GM04504 (cell line): Measurements from ENCODE around the gene TRPV4.
"Not testable (repeated sequence)": the region's sequence is repeated elsewhere in the genome, so short reads cannot be mapped to it uniquely, and the experiment has no call there.

ENCODE experiments used
- DNase-seq: peaks from one replicate; pipeline ENCODE4 v3.0.0-alpha.2; 2012; ENCODE audit warnings: low read depth

TRPV4 gene

DNA sequence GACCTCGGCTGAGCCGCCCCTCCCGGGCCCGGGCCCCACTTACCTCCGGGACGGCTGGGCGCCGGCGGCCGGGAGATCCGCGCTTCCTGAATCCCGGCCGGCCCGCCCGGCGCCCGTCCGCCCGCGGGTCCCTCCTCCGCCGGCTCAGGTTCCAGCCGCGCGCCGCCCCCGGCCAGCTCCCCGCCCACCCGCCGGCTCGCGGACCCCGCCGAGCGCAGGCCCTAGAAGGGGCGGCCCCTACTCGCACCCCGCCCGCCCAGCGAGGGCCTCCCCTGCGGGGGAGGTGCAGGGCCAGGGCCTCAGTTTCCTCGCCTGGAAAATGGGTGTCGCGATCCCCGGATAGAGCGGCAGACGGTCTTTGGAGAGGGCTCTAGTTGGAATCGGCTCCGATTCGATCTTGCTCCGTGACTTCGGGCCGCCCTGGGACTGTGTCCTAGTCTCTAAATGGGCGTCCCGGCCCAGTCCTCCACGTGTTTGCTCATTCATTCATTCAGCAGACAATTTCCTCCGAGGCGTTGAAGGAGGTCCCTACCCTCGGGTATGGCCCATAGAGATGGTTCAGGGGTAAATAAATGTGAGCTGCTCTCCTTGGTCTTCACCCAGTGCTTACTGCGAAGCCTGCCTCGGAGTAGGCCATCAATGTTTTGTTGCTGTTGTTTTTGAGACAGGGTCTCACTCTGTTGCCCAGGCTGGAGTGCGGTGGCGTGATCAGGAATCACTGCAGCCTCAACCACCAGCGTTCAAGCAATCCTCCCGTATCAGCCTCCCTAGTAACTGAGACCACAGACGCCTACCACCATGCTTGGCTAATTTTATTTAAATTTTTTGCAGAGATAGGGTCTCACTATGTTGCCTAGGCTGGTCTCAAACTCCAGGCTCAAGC is at the start of gene TRPV4:
TRPV4 (minus strand) TSS at position 92 of the 883 bp plus-strand sequence. CDS start 18,602 bp downstream, outside the sequence.
- no peak for DNase-seq

DNA sequence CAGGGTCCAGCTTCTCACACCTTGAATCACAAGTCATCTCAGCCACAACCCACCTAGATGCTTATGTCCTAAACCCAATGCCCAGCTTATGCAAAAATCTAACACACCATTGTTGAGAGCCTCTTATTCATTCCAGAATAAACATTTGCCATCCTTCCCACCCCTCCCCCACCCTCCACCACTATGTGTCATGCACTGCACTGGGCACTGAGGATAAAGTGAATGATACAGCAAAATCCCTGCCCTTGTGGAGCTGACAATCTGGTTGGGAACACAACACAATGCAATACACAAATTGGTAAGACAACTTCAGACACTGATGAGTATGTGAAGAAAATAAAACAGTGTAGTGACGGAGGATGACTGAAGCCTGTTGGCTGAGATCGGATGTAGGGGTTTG is 48.6 kb upstream of the TRPV4 start:
- no peak for DNase-seq

DNA sequence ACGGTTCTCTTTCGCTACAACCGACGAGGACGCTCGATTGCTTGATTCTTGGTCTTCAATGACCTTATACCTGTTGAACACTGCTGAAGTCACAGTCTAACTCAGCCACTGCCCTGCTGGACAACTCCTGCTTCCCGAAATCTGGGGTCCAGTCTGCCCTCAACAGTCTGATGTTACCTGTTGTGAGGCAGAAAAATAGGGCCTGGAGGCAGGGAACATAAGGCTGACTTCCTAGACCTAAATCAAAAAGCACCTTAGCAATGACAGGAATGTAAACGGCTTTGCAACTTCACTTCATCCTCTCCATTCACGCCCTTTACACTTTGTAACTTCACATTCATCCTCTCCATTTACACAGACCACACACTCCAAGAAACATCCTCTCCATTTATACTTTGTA is 47.7 kb upstream of the TRPV4 start:
- no peak for DNase-seq

DNA sequence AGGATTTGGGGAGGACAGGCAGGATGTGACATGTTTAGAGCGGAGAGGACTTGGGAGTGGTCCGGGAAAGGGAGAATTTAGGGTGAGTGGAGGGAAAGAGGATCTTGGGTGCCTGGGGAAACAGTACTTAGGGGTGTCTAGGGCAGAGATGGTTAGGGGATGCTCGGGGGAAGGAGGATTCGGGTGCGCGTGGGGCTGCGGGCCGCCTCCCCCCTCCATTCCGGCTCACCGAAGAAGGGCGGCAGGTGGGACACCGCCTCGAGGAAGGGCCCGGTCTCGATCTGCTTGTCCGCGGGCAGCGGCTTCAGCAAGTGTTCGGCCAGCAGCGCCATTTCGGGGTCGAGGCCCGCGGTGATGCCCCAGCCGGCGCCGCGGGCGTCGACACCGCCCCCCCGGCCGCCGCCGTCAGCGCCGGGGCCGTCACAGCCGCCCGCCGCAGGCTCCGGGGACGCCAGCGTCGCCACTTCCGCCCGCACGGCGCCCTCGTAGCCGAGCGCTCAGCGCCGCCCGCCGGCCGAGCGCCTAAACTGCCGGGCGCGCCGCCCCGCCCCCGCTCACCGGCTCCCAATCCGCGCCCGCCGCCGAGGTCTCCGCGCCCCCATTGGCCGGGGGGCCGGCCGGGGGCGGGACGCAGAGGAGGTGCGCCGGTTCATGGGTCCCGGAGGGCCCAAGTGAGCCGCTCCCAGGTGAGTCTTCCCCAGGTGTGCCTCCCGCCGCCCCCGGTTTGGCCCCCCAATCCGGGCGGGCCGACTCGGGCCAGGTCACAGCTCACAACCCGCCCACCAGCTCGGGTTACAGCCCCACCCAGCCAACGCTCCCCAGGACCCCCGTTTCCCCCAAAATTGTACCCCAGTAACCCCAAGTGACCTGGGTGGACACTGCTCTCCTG is 47.1 kb upstream of the TRPV4 start, which contains the start of gene GLTP:
GLTP (minus strand) TSS at position 499 of the 889 bp plus-strand sequence; CDS start at position 332, 167 bp downstream.
- DNase-seq, result peak; percentile 54

DNA sequence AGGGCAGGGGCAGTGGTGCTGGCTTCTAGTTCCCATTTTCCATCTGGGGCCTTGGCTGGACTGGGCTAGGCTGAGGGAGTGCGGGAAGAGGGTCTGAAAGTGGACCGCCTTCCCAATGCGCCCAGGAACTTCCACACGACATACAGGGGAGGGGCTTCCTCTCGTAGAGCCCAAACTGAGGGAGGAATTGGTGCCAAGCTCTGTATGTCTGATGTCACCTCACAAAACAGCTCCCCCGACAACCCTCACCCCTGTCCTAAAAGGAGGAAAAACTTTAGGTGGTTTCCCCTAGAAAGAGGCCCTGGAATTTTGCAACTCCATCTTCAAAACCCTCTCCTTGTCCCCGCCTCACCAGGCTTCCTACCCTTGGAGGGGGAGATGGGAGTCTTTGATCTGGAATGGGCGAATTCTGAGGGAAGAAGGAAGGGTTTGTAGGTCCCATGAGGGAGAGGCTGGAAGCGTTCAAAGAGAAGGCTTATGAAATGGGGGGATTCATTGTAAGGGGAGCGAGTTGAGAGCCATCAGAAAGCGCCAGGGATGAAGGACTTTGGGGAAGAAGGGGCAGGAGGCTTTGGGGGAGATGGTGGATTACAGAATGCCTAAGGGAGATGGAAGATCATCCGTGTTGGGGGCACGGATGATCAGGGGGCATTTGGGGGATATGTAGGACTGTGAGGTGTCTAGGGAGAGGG is 46.3 kb upstream of the TRPV4 start:
- no peak for DNase-seq

DNA sequence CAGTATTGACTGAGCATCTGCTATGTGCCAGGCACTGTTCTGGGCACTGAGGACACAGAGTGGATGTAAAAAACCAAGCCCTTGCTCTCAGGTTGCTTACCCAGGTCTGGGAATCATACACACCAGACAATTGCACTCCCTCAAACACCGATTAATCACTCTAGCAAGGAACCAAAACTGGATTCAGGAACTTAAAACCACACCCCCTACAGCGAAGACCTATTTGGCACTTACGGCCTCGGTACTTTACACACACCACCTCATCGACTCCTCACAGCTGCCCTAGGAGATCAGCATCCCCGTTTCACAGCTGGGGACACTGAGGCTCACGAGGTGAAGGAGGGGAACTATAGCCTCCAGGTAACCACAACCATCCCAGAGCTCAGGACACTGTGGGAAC is 45.6 kb upstream of the TRPV4 start:
- no peak for DNase-seq

DNA sequence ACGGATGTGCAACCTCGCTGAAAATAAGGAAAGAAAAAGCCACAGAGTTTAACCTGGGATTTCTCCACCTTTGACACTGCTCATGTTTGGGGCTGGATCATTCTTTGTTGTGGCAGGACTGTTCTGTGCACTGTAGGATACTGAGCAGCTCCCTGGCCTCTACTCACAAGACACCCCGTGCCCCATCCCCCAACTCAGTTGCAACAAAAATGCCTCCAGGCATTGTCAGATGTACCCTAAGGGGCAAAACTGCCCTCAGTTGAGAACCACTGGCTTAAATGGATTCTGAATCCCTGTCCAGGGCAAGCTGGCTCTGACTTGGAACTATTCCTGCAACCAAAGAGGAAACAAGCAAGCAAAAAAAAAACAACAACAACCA is 45.0 kb upstream of the TRPV4 start:
- no peak for DNase-seq

DNA sequence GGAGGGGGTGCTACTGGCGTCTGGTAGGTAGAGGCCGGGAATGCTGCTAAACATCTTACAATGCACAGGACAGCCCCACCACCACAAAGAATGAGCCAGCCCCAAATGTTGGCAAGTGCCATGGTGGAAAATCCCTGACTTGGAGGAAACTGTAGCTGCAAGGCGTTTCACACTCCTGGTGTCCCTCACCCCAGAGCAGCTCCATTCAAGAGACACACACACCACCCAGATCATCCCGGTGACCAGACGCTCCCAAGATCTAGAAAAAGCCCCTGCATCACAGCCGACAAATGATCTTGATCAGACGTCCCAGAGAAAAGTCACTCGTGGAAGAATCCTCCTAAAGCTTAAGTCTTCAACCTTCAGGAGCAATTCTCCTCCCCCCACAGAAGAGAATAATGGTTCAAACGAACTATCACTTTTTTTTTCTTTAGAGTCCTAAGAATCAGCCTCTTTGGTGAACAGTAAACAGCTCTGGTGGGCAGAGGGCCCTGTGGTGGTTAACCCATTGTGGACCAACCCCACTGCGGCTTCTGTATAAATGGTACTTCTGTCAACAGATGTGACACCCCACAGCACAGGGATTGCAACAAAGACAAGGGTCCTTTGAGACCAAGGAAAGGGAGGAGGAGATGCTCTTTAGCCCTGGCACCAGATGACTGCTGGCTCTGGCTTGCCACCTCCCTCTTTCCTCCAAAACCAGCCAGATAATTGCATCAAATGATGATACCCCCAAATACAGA is 44.5 kb upstream of the TRPV4 start:
- DNase-seq, result no peak

DNA sequence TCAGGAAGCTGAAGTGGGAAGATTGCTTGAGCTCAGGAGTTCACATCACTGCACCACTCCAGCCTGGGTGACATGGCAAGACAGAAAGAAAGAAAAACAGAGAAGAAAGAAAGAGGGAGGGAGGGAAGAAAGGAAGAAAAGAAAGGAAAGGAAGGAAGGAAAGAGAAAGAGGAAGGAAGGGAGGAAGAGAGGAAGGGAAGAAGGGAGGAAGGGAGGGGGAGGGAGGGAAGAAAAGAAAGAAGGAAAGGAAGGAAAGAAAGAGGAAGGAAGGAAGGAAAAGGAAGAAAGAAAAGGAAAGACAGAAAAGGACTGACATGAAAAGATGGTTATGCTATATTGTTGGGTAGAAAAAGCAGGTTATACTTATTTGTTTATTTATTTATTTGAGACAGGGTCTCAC is 43.2 kb upstream of the TRPV4 start:
- no peak for DNase-seq

DNA sequence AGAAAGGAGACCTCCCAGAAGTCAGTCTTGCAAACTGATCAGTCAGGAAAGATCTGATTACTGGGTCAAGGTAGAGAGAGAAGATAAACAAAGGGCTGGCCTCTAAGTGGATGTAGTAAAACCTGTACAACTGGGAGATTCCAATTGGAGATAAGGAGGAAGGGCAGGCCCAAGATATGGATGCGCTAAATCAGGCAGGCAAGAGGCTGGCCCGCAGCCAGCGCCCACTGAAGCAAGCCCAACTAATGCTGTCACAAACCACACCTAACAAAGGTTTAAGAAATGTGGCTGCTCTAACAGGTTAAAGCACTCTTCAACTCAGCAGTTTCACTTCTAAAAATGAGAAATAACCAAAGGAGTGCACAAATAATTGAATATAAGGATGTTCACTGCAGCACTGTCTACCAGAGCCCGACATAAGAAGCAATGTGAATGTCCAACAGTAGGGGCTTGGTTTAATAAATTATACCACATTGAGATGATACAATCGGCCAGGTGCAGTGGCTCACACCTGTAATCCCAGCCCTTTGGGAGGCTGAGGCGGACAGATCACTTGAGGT is 42.5 kb upstream of the TRPV4 start:
- DNase-seq, result no peak

DNA sequence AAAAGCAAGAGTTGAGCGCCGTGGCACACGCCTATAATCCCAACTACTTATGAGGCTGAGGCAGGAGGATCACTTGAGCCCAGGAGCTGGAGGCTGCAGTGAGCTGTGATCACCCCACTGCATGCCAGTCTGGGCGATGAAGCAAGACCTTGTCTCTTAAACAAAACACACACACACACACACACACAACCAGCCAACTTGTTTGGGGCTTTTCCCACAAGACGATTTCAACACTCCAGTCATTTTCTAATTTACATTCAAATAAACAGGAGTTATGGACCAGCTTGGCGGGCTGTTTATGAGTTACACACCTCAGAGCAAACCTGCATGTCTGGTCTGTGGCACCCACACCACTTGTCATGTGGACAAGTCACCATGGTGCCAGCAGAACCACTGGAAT is 40.5 kb upstream of the TRPV4 start:
- DNase-seq, result no peak

DNA sequence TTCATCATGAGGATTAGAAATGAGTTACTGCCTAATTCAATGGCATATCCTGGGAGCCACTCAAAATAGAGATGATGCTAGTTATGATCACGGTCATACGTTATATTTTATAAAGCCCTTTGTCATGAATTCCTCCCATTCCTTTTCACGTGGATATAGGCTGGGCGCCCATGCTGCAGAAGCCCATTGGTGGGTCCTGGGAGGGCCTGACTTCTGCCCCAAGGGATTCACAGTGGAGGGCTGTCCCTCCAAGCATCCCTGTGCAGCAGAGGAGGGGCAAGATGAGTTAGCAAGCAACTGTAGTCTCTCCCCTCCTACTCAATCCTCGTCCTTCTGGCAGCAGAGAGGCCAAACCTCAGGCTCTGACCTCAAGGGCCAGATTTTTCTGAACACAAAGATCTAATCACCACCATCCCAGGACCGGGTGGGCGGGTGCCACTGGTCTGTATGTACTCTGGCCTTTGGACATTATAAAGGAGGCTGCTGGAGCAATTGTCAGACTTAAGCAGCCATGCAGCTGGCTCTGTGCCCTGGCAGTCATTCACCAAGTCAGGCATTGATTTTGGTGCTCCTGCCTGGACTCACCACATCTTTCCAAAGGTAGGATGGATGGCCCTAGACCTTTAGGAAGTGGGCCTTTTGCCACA is 38.6 kb upstream of the TRPV4 start:
- DNase-seq, result no peak

DNA sequence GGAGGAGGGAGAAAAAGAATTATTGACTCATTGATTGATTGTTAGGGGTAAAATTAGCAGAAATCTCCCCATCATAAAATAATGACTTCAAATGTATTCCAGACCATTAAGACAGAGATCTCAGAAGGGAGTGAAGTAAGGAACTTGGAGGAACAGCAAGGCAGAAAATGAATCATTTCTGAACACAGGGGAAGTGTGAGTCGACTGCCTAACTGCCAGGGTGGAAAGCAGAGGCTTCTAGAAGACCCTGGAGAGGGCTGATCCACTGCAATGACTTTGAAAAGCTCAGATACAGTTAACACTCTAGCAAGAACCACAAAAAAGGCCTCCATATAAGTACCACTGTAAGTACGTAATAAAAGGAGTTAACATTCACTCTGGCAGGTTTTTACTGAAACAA is 37.5 kb upstream of the TRPV4 start:
- DNase-seq, result no peak

DNA sequence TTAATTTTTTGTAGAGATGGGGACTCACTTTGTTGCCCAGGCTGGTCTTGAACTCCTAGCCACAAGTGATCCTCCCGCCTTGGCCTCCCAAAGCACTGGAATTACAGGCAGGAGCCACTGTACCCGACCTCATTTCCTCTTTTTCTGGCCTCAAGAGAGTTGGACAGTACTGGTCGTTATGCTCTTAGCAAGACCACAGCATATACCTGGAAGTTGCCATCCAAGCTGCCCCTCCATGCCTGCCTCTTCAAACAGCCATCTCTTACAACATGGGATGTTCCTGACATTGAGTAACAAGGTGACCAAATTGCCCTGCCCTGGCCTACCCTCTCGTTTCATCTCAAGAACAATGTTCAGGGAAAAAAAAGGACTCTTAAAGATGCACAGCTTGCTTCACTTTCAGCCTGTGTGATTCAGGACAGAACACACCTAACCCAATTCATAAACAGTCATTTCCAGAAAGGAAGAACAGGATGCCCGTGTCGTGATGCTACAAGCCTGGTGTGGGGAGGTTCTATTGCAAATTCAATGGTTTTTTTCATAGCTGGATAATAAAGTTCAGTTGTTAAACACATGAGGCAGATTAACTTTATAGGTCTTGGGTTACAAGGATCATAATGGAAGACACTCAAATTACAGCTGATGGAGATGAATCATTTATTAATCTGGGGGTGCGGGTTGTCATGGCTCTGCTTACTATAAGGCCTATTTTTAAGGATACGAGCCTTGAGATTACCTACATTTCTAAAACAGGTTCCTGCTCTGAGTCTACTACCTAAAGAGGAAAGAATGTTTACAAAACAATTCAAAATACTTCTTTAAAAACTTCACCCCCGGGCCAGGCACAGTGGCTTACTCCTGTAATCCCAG is 35.2 kb upstream of the TRPV4 start:
- DNase-seq, result no peak

DNA sequence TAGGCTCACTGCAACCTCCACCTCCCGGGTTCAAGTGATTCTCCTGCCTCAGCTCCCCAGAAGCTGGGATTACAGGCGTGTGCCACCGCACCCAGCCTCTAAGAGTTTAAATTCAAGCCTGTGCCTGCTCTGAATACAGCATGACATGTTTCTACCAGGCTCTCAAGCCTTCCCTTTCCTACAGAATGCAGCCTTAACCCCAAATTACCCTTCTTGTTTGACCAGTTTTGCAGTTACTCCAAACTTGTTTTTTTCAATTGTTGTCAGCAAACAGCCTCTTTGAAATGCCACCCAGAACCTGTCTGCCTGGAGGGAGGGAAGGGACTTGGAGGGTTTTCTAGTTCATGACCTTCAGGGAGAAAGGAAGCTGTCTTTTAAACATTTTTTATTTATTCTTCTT is 31.7 kb upstream of the TRPV4 start:
- no peak for DNase-seq

DNA sequence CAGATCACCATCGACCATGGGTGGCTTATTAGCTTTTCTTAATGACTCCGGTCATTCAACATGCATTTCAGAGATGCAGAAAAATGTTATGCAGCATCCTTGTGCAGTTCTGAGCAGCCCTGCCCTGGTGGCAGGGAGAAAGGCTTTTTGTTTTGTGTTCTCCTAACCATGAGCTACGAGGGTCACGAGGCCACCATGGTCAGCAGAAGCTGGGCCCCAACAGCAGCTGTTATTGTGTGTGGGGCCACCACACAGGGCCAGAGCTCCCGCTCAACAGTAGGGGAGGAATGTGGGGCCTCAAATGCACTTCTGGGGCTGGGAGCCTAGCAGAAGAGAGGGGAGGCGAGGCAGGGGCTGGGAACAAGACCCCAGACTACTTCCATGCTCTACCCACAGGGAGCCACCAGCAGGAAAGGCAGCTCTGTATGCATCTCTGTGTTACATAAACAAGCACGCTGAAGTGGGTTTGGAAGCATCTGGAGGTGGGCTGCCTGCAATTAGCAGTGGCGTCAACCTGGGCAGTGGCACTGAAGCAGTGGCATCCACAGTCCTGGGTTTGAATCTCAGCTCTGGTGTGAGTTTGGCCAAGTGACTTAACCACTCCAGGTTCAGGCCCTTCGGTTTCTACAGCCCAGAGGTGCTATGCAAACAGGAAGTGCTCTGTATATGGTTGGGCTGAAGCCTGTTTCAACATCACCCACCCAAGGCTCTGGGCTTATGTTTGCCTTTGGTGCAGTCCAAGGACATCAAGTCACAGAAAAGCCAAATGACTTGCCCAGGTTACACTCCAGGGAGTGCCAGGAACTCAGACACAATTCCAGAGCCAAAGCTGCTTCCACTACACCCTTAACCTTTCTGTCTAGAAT is 30.9 kb upstream of the TRPV4 start:
- no peak for DNase-seq

DNA sequence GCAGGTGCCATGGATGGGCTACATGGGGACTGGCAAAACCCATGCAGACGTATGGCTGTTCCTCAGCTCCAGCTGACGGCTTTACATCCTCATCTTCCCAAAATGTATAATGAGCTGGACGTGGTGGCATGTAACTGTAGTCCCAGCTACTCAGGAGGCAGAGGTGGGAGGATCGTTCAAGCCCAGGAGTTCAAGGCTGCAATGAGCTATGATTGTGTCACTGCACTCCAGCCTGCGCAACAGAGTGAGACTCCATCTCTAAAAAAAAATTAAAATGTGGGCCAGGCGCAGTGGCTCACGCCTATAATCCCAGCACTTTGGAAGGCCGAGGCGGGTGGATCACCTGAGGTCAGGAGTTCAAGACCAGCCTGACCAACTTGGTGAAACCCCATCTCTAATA is 29.3 kb upstream of the TRPV4 start:
- DNase-seq, result not testable (repeated sequence)

DNA sequence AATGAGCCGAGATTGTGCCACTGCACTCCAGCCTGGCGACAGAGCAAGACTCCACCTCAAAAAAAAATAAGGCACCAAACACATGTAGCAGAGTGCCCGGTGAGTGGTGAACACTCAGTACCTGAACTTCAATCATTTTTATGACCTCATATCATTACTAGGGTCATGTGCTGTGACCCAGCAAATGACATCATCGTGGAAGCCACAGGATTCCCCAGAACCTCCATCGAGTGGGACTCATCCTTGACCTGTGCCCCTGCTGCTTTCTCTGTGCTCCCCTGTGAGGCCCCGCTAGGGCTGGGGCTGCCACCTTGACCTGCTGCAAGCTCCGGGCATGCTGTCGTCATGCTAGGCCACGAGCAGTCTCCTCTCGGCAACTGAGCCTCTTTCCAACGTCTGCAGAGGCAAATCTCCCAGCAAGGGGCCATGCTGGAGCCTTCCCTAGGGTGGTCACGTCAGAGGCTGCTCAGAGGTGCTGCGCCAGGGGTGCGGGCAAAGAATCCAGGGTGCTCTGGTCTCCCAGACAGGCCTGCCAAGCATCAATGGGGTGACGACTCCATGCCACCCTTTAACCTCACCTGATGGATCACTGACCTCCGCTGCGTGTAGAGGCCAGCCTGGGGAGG is 28.6 kb upstream of the TRPV4 start:
- no peak for DNase-seq
